ENCODE results near the gene MPZL2. TPM values are rescaled to one million over a fixed set of nuclear protein-coding genes. Genes with fewer than 3 reads are reported as not detected.

Gene MPZL2
- total and polyA plus RNA-seq, 2 of the 8 experiments (the other 6 are each of a cell fraction or from before 2014, with no cell fraction given) = 2.4 to 3.2 TPM

- Histone ChIP-seq H4K5ac (ENCODE audit: insufficient read length, low read depth, low read length) (no peak overlapping the region), H3K9ac (replicated peaks in 1 of 4; ENCODE audit: extremely low read depth in 1 of 4, low read depth in 3 of 4, low read length in 3 of 4) (no peak overlapping the region), H3K4ac (replicated peaks; ENCODE audit: insufficient read length, low read depth, low read length) (no peak overlapping the region), H2BK15ac (ENCODE audit: low read length) (no peak overlapping the region), H3K27ac (ENCODE audit: low read depth, low read length) (no peak overlapping the region), H2BK12ac (ENCODE audit: low read depth, low read length) (no peak overlapping the region), H3K36me3 (ENCODE audit: control insufficient read depth in 2 of 4, insufficient read depth in 4 of 4, low read length in 3 of 4) (no peaks in the 10 kb centered on the region), H3K79me2 (ENCODE audit: control insufficient read depth in 1 of 2, insufficient read depth in 2 of 2, low read length in 2 of 2) (no peaks in the 10 kb centered on the region), H3K4me2 (ENCODE audit: insufficient read depth in 1 of 2, low read depth in 2 of 2, low read length in 2 of 2) (no peak overlapping the region), H3K56ac (replicated peaks; ENCODE audit: insufficient read length, low read depth, low read length) (no peak overlapping the region), H4K8ac (ENCODE audit: extremely low read depth, insufficient read depth, low read length) (no peak overlapping the region), H3K18ac (ENCODE audit: extremely low read depth, low read length) (no peak overlapping the region), H2BK20ac (ENCODE audit: low read length) (no peak overlapping the region), H2BK120ac (replicated peaks; ENCODE audit: low read depth, low read length) (no peak overlapping the region), H3K4me1 (replicated peaks in 1 of 4; ENCODE audit: control insufficient read depth in 3 of 4, insufficient read depth in 4 of 4, low read length in 3 of 4) (peaks cover 6 to 21% (median 20%) of the 10 kb centered on the region in 4 experiments; a peak in 6 of 7 replicates), H2AFZ (ENCODE audit: low read length) (no peak overlapping the region), H2AK5ac (ENCODE audit: low read depth, low read length) (no peak overlapping the region), H3K14ac (ENCODE audit: insufficient read length) (no peak overlapping the region), H3K27me3 (replicated peaks in 1 of 4; ENCODE audit: control insufficient read depth in 3 of 4, extremely low read depth in 1 of 4, insufficient read depth in 3 of 4, low read length in 3 of 4) (peaks cover 0 to 2% (median under 1%) of the 10 kb centered on the region in 4 experiments; a peak in 2 of 7 replicates), H3K79me1 (ENCODE audit: low read depth, low read length) (no peaks in the 10 kb centered on the region), H2BK5ac (ENCODE audit: low read depth, low read length) (no peak overlapping the region), H4K91ac (replicated peaks; ENCODE audit: insufficient read length, low read length) (no peak overlapping the region), H3K9me3 (ENCODE audit: insufficient read depth in 2 of 2, low read depth in 1 of 2, low read length in 1 of 2) (no peaks in the 10 kb centered on the region), H3K4me3 (ENCODE audit: extremely low read depth in 1 of 4, insufficient read depth in 2 of 4, low read depth in 3 of 4, low read length in 4 of 4) (no peak overlapping the region), H3K23ac (ENCODE audit: insufficient read length) (no peak overlapping the region), H3K23me2 (ENCODE audit: low read depth, low read length) (0 out of 2 replicates have a peak, but pooled peaks cover 2% of the 10 kb centered on the region), H4K20me1 (replicated peaks in 1 of 2; ENCODE audit: control insufficient read depth in 1 of 2, insufficient read depth in 2 of 2, low read length in 2 of 2) (no peaks in the 10 kb centered on the region)
- WGBS, 2 experiments (ENCODE audit: extremely low coverage in 1 of 2, insufficient coverage in 1 of 2, insufficient read length in 1 of 2, insufficient replicate concordance in 2 of 2, low coverage in 1 of 2, low lambda C conversion rate in 2 of 2, missing lambda C conversion rate in 1 of 2) = 87% methylated on average over 3 of the region's 3 CpGs; no CpG with 5 or more reads in 1 of the 2 experiments
- CTCF ChIA-PET (ENCODE audit: partially characterized antibody) = interaction anchor here (1.3 to 5.9 kb wide), 3 partner anchors 10 to 82 kb away, joined by 3 to 38 read pairs (median 3); no protein-coding TSS in a partner anchor
- no peak for DNase-seq (ENCODE audit: low read depth in 1 of 2, low spot score in 2 of 2)
- no peak for FAIRE-seq
- POLR2A ChIA-PET (ENCODE audit: partially characterized antibody) = interaction anchor here (0.6 kb wide), 1 partner anchor 106 kb away, joined by 3 read pairs; no protein-coding TSS in a partner anchor
- no peak for TF ChIP-seq HDAC2 (IDR thresholded peaks at IDR 0.05; ENCODE audit: borderline replicate concordance in 1 of 2, low read depth in 2 of 2, low read length in 2 of 2)
- TF ChIP-seq KDM4A (IDR thresholded peaks at IDR 0.05; ENCODE audit: low read depth, low read length, severe bottlenecking) = no peak
Measured at GRCh38 chr11:118209033-118209432, 55.1 kb downstream of the MPZL2 start.

Measured in H1 (cell line).